Progenitor cell of endocrine pancreas (in vitro differentiated cells): ENCODE results near the gene ZNF28. TPM values are rescaled to one million over a fixed set of nuclear protein-coding genes. Genes with fewer than 3 reads are reported as not detected.
A peak's percentile ranks its signal among the peaks of the same experiment; 100 is the strongest.
"Not testable (repeated sequence)": the region's sequence is repeated elsewhere in the genome, so short reads cannot be mapped to it uniquely, and the experiment has no call there.

Source experiments
- DNase-seq: peaks from one replicate; pipeline ENCODE4 v3.0.0; 2021; ENCODE audit warnings: low spot score; ENCODE audit not compliant: unreplicated experiment
- H3K27ac Mint-ChIP-seq: 2 replicates; pipeline ENCODE4 v1.8.0; 2021; ENCODE audit warnings: mild to moderate bottlenecking, moderate library complexity, mixed read lengths
- H3K27me3 Mint-ChIP-seq: 2 replicates; pipeline ENCODE4 v1.8.0; 2021; ENCODE audit warnings: mixed read lengths
- H3K36me3 Mint-ChIP-seq: 2 replicates; pipeline ENCODE4 v1.8.0; 2022; ENCODE audit warnings: mixed read lengths; ENCODE audit not compliant: insufficient read depth
- H3K4me1 Mint-ChIP-seq: 2 replicates; pipeline ENCODE4 v1.8.0; 2021; ENCODE audit warnings: low read depth, mixed read lengths
- H3K4me3 Mint-ChIP-seq: 2 replicates; pipeline ENCODE4 v1.8.0; 2021; ENCODE audit warnings: low read depth, mild to moderate bottlenecking, moderate library complexity, mixed read lengths
- H3K9me3 Mint-ChIP-seq: 2 replicates; pipeline ENCODE4 v1.8.0; 2021; ENCODE audit warnings: low read depth, mixed read lengths
- long read RNA-seq: library from polyadenylated mRNA; unstranded; transcript quantifications from one replicate; pipeline ENCODE4 v2.0.0, GENCODE V29; 2020
- total RNA-seq: library from RNA; stranded (reverse); gene quantifications from 2 replicates; pipeline ENCODE4 v1.2.1, GENCODE V29; 2021

ZNF28 gene
- total RNA-seq: 29.4 and 32.3 TPM in 2 replicates
- long read RNA-seq, full-length matches to known transcripts: 6 of 15 reads
- long read RNA-seq, partial matches to known transcripts: 2 of 15 reads
- long read RNA-seq, other reads (novel, unspliced or antisense): 7 of 15 reads

- not testable (repeated sequence) for H3K27me3 Mint-ChIP-seq, H3K36me3 Mint-ChIP-seq, H3K9me3 Mint-ChIP-seq, H3K4me1 Mint-ChIP-seq
- Mint-ChIP-seq H3K4me3 (peak within 1 kb of the TSS; percentile 88), H3K27ac (peak within 1 kb of the TSS; percentile 73)
- peak; percentile 36 for DNase-seq
Observed at GRCh38 chr19:52821204-52821960, at the start of gene ZNF28. ZNF28 (minus strand) TSS chr19:52821633; CDS start chr19:52817958, 3,675 bp downstream.

- not testable (repeated sequence) for H3K4me1 Mint-ChIP-seq, H3K9me3 Mint-ChIP-seq, H3K4me3 Mint-ChIP-seq, H3K36me3 Mint-ChIP-seq, H3K27me3 Mint-ChIP-seq, DNase-seq
- H3K27ac Mint-ChIP-seq: peak overlapping the region; percentile 5
Observed at GRCh38 chr19:52868031-52868430, 46.6 kb upstream of the ZNF28 start.

- Mint-ChIP-seq H3K4me1 (peaks cover 10% of the 10 kb centered on the region), H3K4me3 (peak within 1 kb of the TSS; percentile 87), H3K27ac (peak within 1 kb of the TSS; percentile 95)
- H3K27me3 Mint-ChIP-seq, H3K9me3 Mint-ChIP-seq, H3K36me3 Mint-ChIP-seq: not testable (repeated sequence)
- peak; percentile 65 for DNase-seq
Observed at GRCh38 chr19:52857378-52858191, 36.2 kb upstream of the ZNF28 start, which contains the start of gene ZNF468. ZNF468 (minus strand) TSS chr19:52857619; CDS start chr19:52854272, 3,347 bp downstream.

- not testable (repeated sequence) for H3K9me3 Mint-ChIP-seq, H3K36me3 Mint-ChIP-seq, DNase-seq, H3K27me3 Mint-ChIP-seq
- Mint-ChIP-seq H3K27ac (peak overlapping the region; percentile 95), H3K4me3 (peak overlapping the region; percentile 87), H3K4me1 (peaks cover 10% of the 10 kb centered on the region)
Observed at GRCh38 chr19:52856540-52857377, 35.3 kb upstream of the ZNF28 start.

- H3K4me1 Mint-ChIP-seq, H3K9me3 Mint-ChIP-seq, H3K27ac Mint-ChIP-seq, H3K27me3 Mint-ChIP-seq, H3K4me3 Mint-ChIP-seq, DNase-seq: not testable (repeated sequence)
- H3K36me3 Mint-ChIP-seq: peaks cover 51% of the 10 kb centered on the region
Observed at GRCh38 chr19:52847352-52847751, 25.9 kb upstream of the ZNF28 start.

GRCh38 chr19:52840825-52841465, 19.5 kb upstream of the ZNF28 start:
- peaks cover 32% of the 10 kb centered on the region for H3K9me3 Mint-ChIP-seq
- H3K4me3 Mint-ChIP-seq: not testable (repeated sequence)

GRCh38 chr19:52834289-52834688, 12.9 kb upstream of the ZNF28 start:
- not testable (repeated sequence) for DNase-seq, H3K27me3 Mint-ChIP-seq, H3K9me3 Mint-ChIP-seq, H3K4me3 Mint-ChIP-seq, H3K27ac Mint-ChIP-seq, H3K4me1 Mint-ChIP-seq
- peaks cover 16% of the 10 kb centered on the region for H3K36me3 Mint-ChIP-seq

More at GRCh38 chr19:52840825-52841465, 19.5 kb upstream of the ZNF28 start:
- peaks cover 73% of the 10 kb centered on the region for H3K36me3 Mint-ChIP-seq
- H3K4me1 Mint-ChIP-seq, DNase-seq, H3K27ac Mint-ChIP-seq, H3K27me3 Mint-ChIP-seq: not testable (repeated sequence)

- H3K9me3 Mint-ChIP-seq, H3K27me3 Mint-ChIP-seq, H3K4me1 Mint-ChIP-seq, DNase-seq, H3K4me3 Mint-ChIP-seq, H3K27ac Mint-ChIP-seq: not testable (repeated sequence)
- H3K36me3 Mint-ChIP-seq: peaks cover 11% of the 10 kb centered on the region
Observed at GRCh38 chr19:52833541-52833940, 12.1 kb upstream of the ZNF28 start.

- not testable (repeated sequence) for H3K9me3 Mint-ChIP-seq, H3K27ac Mint-ChIP-seq, H3K36me3 Mint-ChIP-seq, DNase-seq, H3K4me3 Mint-ChIP-seq, H3K27me3 Mint-ChIP-seq, H3K4me1 Mint-ChIP-seq
Observed at GRCh38 chr19:52829866-52830265, 8.4 kb upstream of the ZNF28 start.
